KOPT-K1 (cell line): ENCODE measurements around the gene TNFRSF13B.
A peak's percentile ranks its signal among the peaks of the same experiment; 100 is the strongest.

Experiments used
- H3K27ac ChIP-seq: fragments of 200-600 bp; sonication (generic); 2 replicates; pipeline ENCODE4 v1.5.1; 2016; ENCODE audit warnings: antibody characterized with exemption, mild to moderate bottlenecking, low read depth, low read length; ENCODE audit not compliant: poor library complexity, severe bottlenecking
- H3K36me3 ChIP-seq: fragments of 200-600 bp; sonication (generic); 2 replicates; pipeline ENCODE4 v1.5.1; 2017; ENCODE audit warnings: antibody characterized with exemption, mild to moderate bottlenecking, low read length, moderate library complexity; ENCODE audit not compliant: insufficient read depth
- H3K9me3 ChIP-seq: fragments of 200-600 bp; sonication (generic); 2 replicates; pipeline ENCODE4 v1.5.1; 2017; ENCODE audit warnings: antibody characterized with exemption, low read length, mild to moderate bottlenecking; ENCODE audit not compliant: insufficient read depth, poor library complexity, severe bottlenecking

TNFRSF13B gene

GRCh38 chr17:16942141-16943031, 29.5 kb downstream of the TNFRSF13B start:
- H3K27ac ChIP-seq: no peak overlapping the region
- no peaks in the 10 kb centered on the region for H3K9me3 ChIP-seq
- H3K36me3 ChIP-seq: no peaks in the 10 kb centered on the region

GRCh38 chr17:16941072-16942036, 30.6 kb downstream of the TNFRSF13B start:
- no peaks in the 10 kb centered on the region for H3K36me3 ChIP-seq
- H3K9me3 ChIP-seq: no peaks in the 10 kb centered on the region
- H3K27ac ChIP-seq: no peak overlapping the region

- Histone ChIP-seq H3K27ac (no peak overlapping the region), H3K36me3 (no peaks in the 10 kb centered on the region)
Observed at GRCh38 chr17:16940116-16940881, 31.6 kb downstream of the TNFRSF13B start.

GRCh38 chr17:16939606-16940115, 32.3 kb downstream of the TNFRSF13B start:
- H3K27ac ChIP-seq: peak overlapping the region; percentile 47
- no peaks in the 10 kb centered on the region for H3K36me3 ChIP-seq
- no peaks in the 10 kb centered on the region for H3K9me3 ChIP-seq

More at GRCh38 chr17:16940116-16940881, 31.6 kb downstream of the TNFRSF13B start:
- no peaks in the 10 kb centered on the region for H3K9me3 ChIP-seq

- Histone ChIP-seq H3K9me3 (no peaks in the 10 kb centered on the region), H3K36me3 (no peaks in the 10 kb centered on the region), H3K27ac (peak overlapping the region; percentile 47)
Observed at GRCh38 chr17:16939208-16939576, 32.7 kb downstream of the TNFRSF13B start.

GRCh38 chr17:16938496-16939207, 33.3 kb downstream of the TNFRSF13B start:
- Histone ChIP-seq H3K36me3 (no peaks in the 10 kb centered on the region), H3K9me3 (no peaks in the 10 kb centered on the region), H3K27ac (peak overlapping the region; percentile 47)

GRCh38 chr17:16938031-16938430, 33.9 kb downstream of the TNFRSF13B start:
- Histone ChIP-seq H3K27ac (peak overlapping the region; percentile 47), H3K36me3 (no peaks in the 10 kb centered on the region), H3K9me3 (no peaks in the 10 kb centered on the region)

- no peaks in the 10 kb centered on the region for H3K9me3 ChIP-seq
- no peaks in the 10 kb centered on the region for H3K36me3 ChIP-seq
- H3K27ac ChIP-seq: no peak overlapping the region
Observed at GRCh38 chr17:16937431-16937830, 34.5 kb downstream of the TNFRSF13B start.

- Histone ChIP-seq H3K36me3 (no peaks in the 10 kb centered on the region), H3K27ac (no peak overlapping the region), H3K9me3 (no peaks in the 10 kb centered on the region)
Observed at GRCh38 chr17:16936536-16937310, 35.2 kb downstream of the TNFRSF13B start.

GRCh38 chr17:16935786-16936185, 36.1 kb downstream of the TNFRSF13B start:
- Histone ChIP-seq H3K9me3 (no peaks in the 10 kb centered on the region), H3K27ac (no peak overlapping the region), H3K36me3 (no peaks in the 10 kb centered on the region)

GRCh38 chr17:16935241-16935663, 36.7 kb downstream of the TNFRSF13B start:
- no peaks in the 10 kb centered on the region for H3K9me3 ChIP-seq
- no peaks in the 10 kb centered on the region for H3K36me3 ChIP-seq
- no peak overlapping the region for H3K27ac ChIP-seq

GRCh38 chr17:16934836-16935235, 37.1 kb downstream of the TNFRSF13B start:
- Histone ChIP-seq H3K27ac (no peak overlapping the region), H3K9me3 (no peaks in the 10 kb centered on the region)

GRCh38 chr17:16934133-16934795, 37.7 kb downstream of the TNFRSF13B start:
- no peak overlapping the region for H3K27ac ChIP-seq
- no peaks in the 10 kb centered on the region for H3K36me3 ChIP-seq
- H3K9me3 ChIP-seq: no peaks in the 10 kb centered on the region

More at GRCh38 chr17:16934836-16935235, 37.1 kb downstream of the TNFRSF13B start:
- no peaks in the 10 kb centered on the region for H3K36me3 ChIP-seq
